Thoracic aorta (tissue), 2 donors: ENCODE data around the gene CD63. TPM values are rescaled to one million over a fixed set of nuclear protein-coding genes. Genes with fewer than 3 reads are reported as not detected.
A peak's percentile ranks its signal among the peaks of the same experiment; 100 is the strongest.

Experiments
- ATAC-seq: fragments of 150-250 bp; one replicate; pipeline ENCODE4 v1.8.0; 2017; ENCODE audit warnings: low read depth; ENCODE audit not compliant: insufficient number of reproducible peaks, low FRiP score
- DNase-seq: peaks from one replicate; pipeline ENCODE4 v3.0.0-alpha.2; 2020; ENCODE audit warnings: low spot score
- H3K27ac ChIP-seq, 2 donors: fragments of 200-600 bp; sonication (generic); 1 replicate in 1 of 2; 2 replicates in 1 of 2; pipeline ENCODE4 v1.5.1; 2016; ENCODE audit warnings: mild to moderate bottlenecking in 2 of 2, moderate library complexity in 2 of 2
- H3K27me3 ChIP-seq: fragments of 200-600 bp; sonication (generic); replicated peaks from 2 replicates; pipeline ENCODE4 v1.6.0; 2016; ENCODE audit warnings: mild to moderate bottlenecking; ENCODE audit not compliant: insufficient read depth
- H3K36me3 ChIP-seq: fragments of 200-600 bp; sonication (generic); one replicate; pipeline ENCODE4 v1.5.1; 2016
- H3K4me1 ChIP-seq, 2 donors: fragments of 200-600 bp; sonication (generic); 1 replicate in 1 of 2; 2 replicates in 1 of 2; pipeline versions ENCODE4 v1.5.1 to v1.6.0; 2016; ENCODE audit warnings: low read depth in 2 of 2, mild to moderate bottlenecking in 1 of 2; ENCODE audit not compliant: control insufficient read depth in 1 of 2
- H3K4me3 ChIP-seq: fragments of 200-600 bp; sonication (generic); 2 replicates; pipeline ENCODE4 v1.5.1; 2016; ENCODE audit warnings: mild to moderate bottlenecking
- H3K9me3 ChIP-seq: fragments of 200-600 bp; sonication (generic); 2 replicates; pipeline ENCODE4 v1.5.1; 2016
- total RNA-seq, 2 donors: library from RNA; depleted of rRNA; stranded (reverse); fragments of >200 nt; gene quantifications; one replicate each; pipeline versions ENCODE4 v1.1.0 to v1.2.3, GENCODE V29; 2016
- TF ChIP-seq, protein P1 (sequence below): fragments of 200-600 bp; sonication (generic); IDR thresholded peaks from one replicate; pipeline ENCODE4 v1.5.1; 2019; ENCODE audit warnings: antibody characterized with exemption

CD63 gene
- total RNA-seq, 2 donors from 2014 or later: 615 to 776 TPM

DNA sequence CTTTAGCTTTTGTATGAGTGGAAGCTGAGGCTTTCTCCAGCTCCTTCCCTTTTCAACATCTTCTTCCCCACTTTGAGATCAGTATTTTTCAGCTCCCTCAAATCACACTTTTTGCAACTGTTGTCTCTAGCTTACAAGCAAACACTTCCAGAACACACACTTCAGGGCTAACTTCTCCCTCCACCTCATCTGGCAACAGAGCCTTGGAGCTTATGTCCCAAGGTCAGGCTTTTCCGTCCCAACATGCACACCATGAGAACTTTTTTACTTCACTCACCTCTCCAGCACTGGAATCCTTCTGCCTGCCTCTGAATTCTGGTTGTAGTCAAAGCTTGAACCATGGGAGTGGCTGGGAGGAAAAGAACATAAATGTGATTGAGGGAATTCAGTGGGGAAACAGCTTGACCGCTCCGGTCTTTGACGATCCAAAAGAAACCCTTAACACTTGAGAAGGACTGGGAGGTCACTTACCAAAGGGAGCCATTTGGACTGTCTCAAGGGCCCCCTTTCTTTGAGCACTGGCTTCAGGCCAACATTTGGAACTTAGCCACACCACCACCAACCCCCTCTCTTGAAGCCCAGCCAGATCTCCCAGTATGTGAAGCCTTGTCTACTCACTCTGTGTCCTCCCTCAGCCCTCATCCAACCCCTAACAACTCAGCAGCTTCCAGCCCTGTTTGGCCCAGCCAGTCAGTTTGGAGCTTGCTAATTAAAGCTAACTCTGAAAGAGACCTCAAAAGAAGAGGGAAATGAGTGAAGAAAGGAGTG is 16.8 kb downstream of the CD63 start:
- peak overlapping the region; percentile 90 to 92 for H3K27ac ChIP-seq
- TF ChIP-seq, protein P1, sequence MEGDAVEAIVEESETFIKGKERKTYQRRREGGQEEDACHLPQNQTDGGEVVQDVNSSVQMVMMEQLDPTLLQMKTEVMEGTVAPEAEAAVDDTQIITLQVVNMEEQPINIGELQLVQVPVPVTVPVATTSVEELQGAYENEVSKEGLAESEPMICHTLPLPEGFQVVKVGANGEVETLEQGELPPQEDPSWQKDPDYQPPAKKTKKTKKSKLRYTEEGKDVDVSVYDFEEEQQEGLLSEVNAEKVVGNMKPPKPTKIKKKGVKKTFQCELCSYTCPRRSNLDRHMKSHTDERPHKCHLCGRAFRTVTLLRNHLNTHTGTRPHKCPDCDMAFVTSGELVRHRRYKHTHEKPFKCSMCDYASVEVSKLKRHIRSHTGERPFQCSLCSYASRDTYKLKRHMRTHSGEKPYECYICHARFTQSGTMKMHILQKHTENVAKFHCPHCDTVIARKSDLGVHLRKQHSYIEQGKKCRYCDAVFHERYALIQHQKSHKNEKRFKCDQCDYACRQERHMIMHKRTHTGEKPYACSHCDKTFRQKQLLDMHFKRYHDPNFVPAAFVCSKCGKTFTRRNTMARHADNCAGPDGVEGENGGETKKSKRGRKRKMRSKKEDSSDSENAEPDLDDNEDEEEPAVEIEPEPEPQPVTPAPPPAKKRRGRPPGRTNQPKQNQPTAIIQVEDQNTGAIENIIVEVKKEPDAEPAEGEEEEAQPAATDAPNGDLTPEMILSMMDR: no peak
- ATAC-seq (no peak), DNase-seq (no peak)
- H3K27me3 ChIP-seq: no peaks in the 10 kb centered on the region
- H3K4me1 ChIP-seq: peaks cover 50 to 76% of the 10 kb centered on the region in 2 donors
- no peaks in the 10 kb centered on the region for H3K36me3 ChIP-seq
- H3K4me3 ChIP-seq: peak overlapping the region; percentile 53
- H3K9me3 ChIP-seq: no peaks in the 10 kb centered on the region

DNA sequence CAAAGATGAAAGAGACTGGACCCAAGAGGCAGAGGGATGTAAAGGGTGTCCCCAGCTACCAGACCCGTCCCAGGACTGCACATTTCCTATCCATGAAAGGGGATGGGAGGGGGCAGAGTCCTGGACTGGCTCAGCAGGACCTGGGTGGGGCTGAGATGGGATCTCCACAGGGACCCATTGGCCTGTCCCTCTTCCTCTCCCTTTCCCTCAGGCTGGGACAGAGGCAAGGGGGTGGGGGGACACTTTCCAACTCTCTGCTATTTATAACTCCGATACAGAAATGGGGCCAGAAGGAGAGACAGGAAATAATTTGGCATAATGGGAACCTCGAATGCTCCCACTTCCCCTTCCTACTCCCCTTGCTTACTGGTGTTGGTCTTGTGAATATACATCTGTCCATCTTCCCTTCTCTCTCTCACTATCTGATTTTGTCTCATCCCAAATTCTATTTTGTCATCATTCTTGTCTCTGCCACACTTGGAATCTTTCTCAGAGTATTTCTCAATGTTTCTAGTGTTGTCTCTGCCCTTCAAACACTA is 20.0 kb downstream of the CD63 start:
- H3K27ac ChIP-seq: peak overlapping the region; percentile 90 to 92
- ATAC-seq (no peak), DNase-seq (no peak)
- H3K36me3 ChIP-seq: no peaks in the 10 kb centered on the region
- H3K4me1 ChIP-seq: peaks cover 35 to 56% of the 10 kb centered on the region in 2 donors
- no peaks in the 10 kb centered on the region for H3K9me3 ChIP-seq
- TF ChIP-seq, protein P1: no peak
- H3K27me3 ChIP-seq: no peaks in the 10 kb centered on the region
- peak overlapping the region; percentile 90 for H3K4me3 ChIP-seq

DNA sequence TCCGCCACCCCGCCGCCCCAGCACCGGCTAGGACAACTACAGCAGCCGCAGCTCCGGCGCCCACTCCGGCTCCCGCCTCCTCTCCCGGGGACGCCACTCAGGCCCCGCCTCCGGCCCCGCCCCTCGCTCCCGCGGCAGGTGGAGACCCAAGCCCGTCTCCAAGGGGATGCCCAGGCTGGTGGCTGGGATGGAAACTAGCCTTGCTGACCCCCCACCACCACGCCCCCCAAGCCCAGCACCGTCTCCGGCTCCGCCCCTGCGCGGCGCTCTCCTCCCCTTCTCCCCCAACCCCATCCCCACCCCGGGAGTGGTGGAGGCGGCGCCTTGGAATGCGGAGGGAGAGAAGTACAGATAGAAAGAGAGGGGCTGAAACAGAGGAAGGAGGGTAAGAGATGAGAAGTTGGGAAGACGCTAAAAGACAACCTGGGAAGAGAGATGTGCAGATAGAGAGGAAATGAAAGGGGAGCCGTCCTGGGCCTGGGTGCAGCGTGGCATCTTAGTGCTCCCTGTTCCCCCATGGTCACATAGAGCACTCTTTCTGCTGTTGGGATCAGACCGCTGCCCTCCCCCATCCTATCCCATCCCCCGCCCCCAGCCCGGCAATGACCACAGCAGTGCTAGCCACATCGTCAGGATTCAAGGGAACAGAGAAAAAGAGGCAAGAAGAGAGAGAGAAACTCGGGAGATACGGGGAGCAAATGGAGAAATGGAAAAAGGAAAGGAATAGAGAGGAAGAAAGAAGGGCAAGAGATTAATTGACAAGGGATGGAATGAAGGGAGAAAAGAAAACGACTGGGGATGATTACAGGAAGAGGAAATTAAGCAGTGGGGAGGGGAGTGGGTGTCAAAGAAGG is 20.7 kb downstream of the CD63 start, which contains the start of gene ITGA7:
Gene ITGA7, minus strand, starts transcription at position 64 of the 854 bp plus-strand sequence. CDS start 222 bp downstream, outside the sequence.
- Histone ChIP-seq H3K27ac (peak within 1 kb of the TSS; percentile 90 to 92), H3K4me1 (peaks cover 32 to 56% of the 10 kb centered on the region in 2 donors), H3K27me3 (no peaks in the 10 kb centered on the region), H3K36me3 (no peaks in the 10 kb centered on the region), H3K4me3 (peak within 1 kb of the TSS; percentile 90), H3K9me3 (no peaks in the 10 kb centered on the region)
- TF ChIP-seq, protein P1: no peak
- DNase-seq (no peak), ATAC-seq (peak; percentile 16)

DNA sequence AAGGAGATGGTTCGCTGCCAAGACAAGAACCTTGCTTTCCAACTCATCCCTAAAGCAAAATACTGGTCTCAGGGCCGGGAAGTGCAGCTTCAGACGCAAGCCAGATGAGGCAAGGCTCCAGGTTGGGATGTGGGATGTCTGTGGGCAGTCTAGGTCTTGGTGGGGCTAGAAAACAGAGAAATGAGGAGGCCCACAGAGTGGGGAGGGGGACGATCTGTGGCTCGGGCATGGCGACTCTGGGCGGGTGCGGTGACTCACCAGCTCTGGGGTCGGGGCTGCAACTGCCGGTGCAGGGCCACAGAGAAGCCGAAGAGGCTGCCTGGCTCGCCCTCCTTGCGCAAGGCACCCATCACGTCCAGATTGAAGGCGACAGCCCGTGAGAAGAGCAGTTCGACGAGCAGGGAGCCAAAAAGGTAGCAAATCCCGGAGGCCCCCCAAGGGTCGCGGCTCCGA is 21.6 kb downstream of the CD63 start:
- TF ChIP-seq, protein P1: no peak
- Histone ChIP-seq H3K36me3 (no peaks in the 10 kb centered on the region), H3K27me3 (no peaks in the 10 kb centered on the region), H3K9me3 (no peaks in the 10 kb centered on the region), H3K27ac (peak overlapping the region; percentile 90 to 92), H3K4me1 (peaks cover 24 to 56% of the 10 kb centered on the region in 2 donors), H3K4me3 (peak overlapping the region; percentile 90)
- DNase-seq (no peak), ATAC-seq (no peak)
